GM12865 (cell line): ENCODE data around the gene SPATA6L.

Source experiments
- DNase-seq: peaks from one replicate; pipeline ENCODE4 v3.0.0; 2010; ENCODE audit warnings: low read depth
- H3K4me3 ChIP-seq: 2 replicates; pipeline ENCODE4 v1.5.1; 2011; ENCODE audit warnings: mild to moderate bottlenecking, low read depth, low read length, control low read depth
- CTCF ChIP-seq: IDR thresholded peaks from 2 replicates; pipeline ENCODE4 v1.5.1; 2011; ENCODE audit warnings: low read length, control low read depth, low read depth, inconsistent platforms; ENCODE audit not compliant: insufficient read depth; ENCODE audit errors: missing control alignments

Gene SPATA6L

GRCh38 chr9:4639420-4639819 lies 26.9 kb downstream of the SPATA6L start:
- no peak for DNase-seq
- TF ChIP-seq CTCF: no peak

GRCh38 chr9:4638968-4639367 lies 27.3 kb downstream of the SPATA6L start:
- no peak for DNase-seq
- H3K4me3 ChIP-seq: no peak overlapping the region
- TF ChIP-seq CTCF: no peak

More at GRCh38 chr9:4639420-4639819, 26.9 kb downstream of the SPATA6L start:
- no peak overlapping the region for H3K4me3 ChIP-seq

- H3K4me3 ChIP-seq: no peak overlapping the region
- DNase-seq: no peak
- TF ChIP-seq CTCF: no peak
Observed at GRCh38 chr9:4630836-4631235, 35.4 kb downstream of the SPATA6L start.

- DNase-seq: no peak
Observed at GRCh38 chr9:4622016-4622415, 44.3 kb downstream of the SPATA6L start.

GRCh38 chr9:4620881-4621555 lies 45.3 kb downstream of the SPATA6L start:
- TF ChIP-seq CTCF: no peak
- no peak overlapping the region for H3K4me3 ChIP-seq
- no peak for DNase-seq

More at GRCh38 chr9:4622016-4622415, 44.3 kb downstream of the SPATA6L start:
- no peak for TF ChIP-seq CTCF
- H3K4me3 ChIP-seq: no peak overlapping the region

- no peak for TF ChIP-seq CTCF
- no peak overlapping the region for H3K4me3 ChIP-seq
- DNase-seq: peak; percentile 30
Observed at GRCh38 chr9:4620057-4620765, 46.1 kb downstream of the SPATA6L start.

GRCh38 chr9:4618700-4619099 lies 47.6 kb downstream of the SPATA6L start:
- TF ChIP-seq CTCF: no peak
- DNase-seq: no peak
- no peak overlapping the region for H3K4me3 ChIP-seq
